Neural cell (in vitro differentiated cells): ENCODE measurements around the gene SETMAR. TPM values are rescaled to one million over a fixed set of nuclear protein-coding genes. Genes with fewer than 3 reads are reported as not detected.

Experiments
- H2AFZ ChIP-seq: fragments of 200-600, 300-800 bp; sonication (generic), shearing (Covaris generic); 2 replicates; pipeline ENCODE4 v1.6.0; 2014; ENCODE audit warnings: low read depth, mild to moderate bottlenecking, antibody characterized with exemption, low read length, moderate library complexity
- H3F3A ChIP-seq: fragments of 200-600 bp; shearing (Covaris generic); 2 replicates; pipeline ENCODE4 v1.6.1; 2016; ENCODE audit warnings: mild to moderate bottlenecking, moderate library complexity, mixed read lengths, antibody characterized with exemption, low read length; ENCODE audit not compliant: insufficient read depth, poor library complexity, severe bottlenecking
- H3K27ac ChIP-seq: fragments of 200-600, 300-800 bp; sonication (generic), shearing (Covaris generic); 2 replicates; pipeline ENCODE4 v1.5.1; 2014; ENCODE audit warnings: mild to moderate bottlenecking, low read length, moderate library complexity
- H3K27me3 ChIP-seq: fragments of 300-800, 200-600 bp; sonication (generic), shearing (Covaris generic); 2 replicates; pipeline ENCODE4 v1.6.0; 2014; ENCODE audit warnings: mild to moderate bottlenecking, low read depth, low read length, moderate library complexity; ENCODE audit not compliant: insufficient read depth
- H3K36me3 ChIP-seq: fragments of 300-800, 200-600 bp; sonication (generic), shearing (Covaris generic); 2 replicates; pipeline ENCODE4 v1.5.1; 2014; ENCODE audit warnings: mild to moderate bottlenecking, antibody characterized with exemption, low read length, moderate library complexity; ENCODE audit not compliant: insufficient read depth
- H3K4me2 ChIP-seq: fragments of 300-800, 200-600 bp; sonication (generic), shearing (Covaris generic); 2 replicates; pipeline ENCODE4 v1.6.0; 2014; ENCODE audit warnings: mild to moderate bottlenecking, low read length
- H3K4me3 ChIP-seq: fragments of 300-800, 200-600 bp; sonication (generic), shearing (Covaris generic); 2 replicates; pipeline ENCODE4 v1.5.1; 2014; ENCODE audit warnings: mild to moderate bottlenecking, low read length, moderate library complexity
- H3K79me2 ChIP-seq: fragments of 200-600 bp; shearing (Covaris generic); replicated peaks from 2 replicates; pipeline ENCODE4 v1.6.0; 2014; ENCODE audit warnings: mild to moderate bottlenecking, low read length, moderate library complexity; ENCODE audit not compliant: insufficient read depth
- H3K9ac ChIP-seq: fragments of 300-800, 200-600 bp; sonication (generic), shearing (Covaris generic); 2 replicates; pipeline ENCODE4 v1.6.1; 2016; ENCODE audit warnings: mild to moderate bottlenecking, low read length, mixed read lengths
- H3K9me2 ChIP-seq: fragments of 200-600 bp; shearing (Covaris generic); 2 replicates; pipeline ENCODE4 v1.6.1; 2016; ENCODE audit warnings: mild to moderate bottlenecking, low read length, mixed read lengths; ENCODE audit not compliant: insufficient read depth
- H3K9me3 ChIP-seq: fragments of 200-600, 300-800 bp; sonication (generic), shearing (Covaris generic); 2 replicates; pipeline ENCODE4 v1.6.1; 2016; ENCODE audit warnings: mild to moderate bottlenecking, mixed run types, low read length, moderate library complexity, mixed read lengths
- H4K20me1 ChIP-seq: fragments of 200-600 bp; shearing (Covaris generic); 2 replicates; pipeline ENCODE4 v1.6.1; 2016; ENCODE audit warnings: mild to moderate bottlenecking, mixed run types; ENCODE audit not compliant: insufficient read depth
- EP300 ChIP-seq: fragments of 450-650 bp; conservative IDR thresholded peaks from 2 replicates; pipeline ENCODE4 v1.6.1; 2014; ENCODE audit warnings: antibody characterized with exemption, mild to moderate bottlenecking, moderate library complexity; ENCODE audit not compliant: poor library complexity, severe bottlenecking
- EZH2 ChIP-seq: fragments of 200-600, 300-800 bp; shearing (Covaris generic), sonication (generic); IDR thresholded peaks from 2 replicates; pipeline ENCODE4 v1.6.1; 2014; ENCODE audit warnings: antibody characterized with exemption, low read length, borderline replicate concordance, mild to moderate bottlenecking; ENCODE audit not compliant: insufficient read depth, poor library complexity, severe bottlenecking
- MXI1 ChIP-seq: fragments of 450-650 bp; conservative IDR thresholded peaks from 2 replicates; pipeline ENCODE4 v1.6.1; 2014; ENCODE audit warnings: antibody characterized with exemption, mild to moderate bottlenecking; ENCODE audit not compliant: poor library complexity, severe bottlenecking
- POLR2AphosphoS5 ChIP-seq: IDR thresholded peaks from 2 replicates; pipeline ENCODE4 v1.6.1; 2012
- RAD21 ChIP-seq: fragments of 450-650 bp; conservative IDR thresholded peaks from 2 replicates; pipeline ENCODE4 v1.6.1; 2014; ENCODE audit warnings: antibody characterized with exemption, mild to moderate bottlenecking, moderate library complexity
- SMC3 ChIP-seq: fragments of 450-650 bp; conservative IDR thresholded peaks from 2 replicates; pipeline ENCODE4 v1.6.1; 2014; ENCODE audit warnings: antibody characterized with exemption, mild to moderate bottlenecking, moderate library complexity; ENCODE audit not compliant: poor library complexity
- TAF1 ChIP-seq: IDR thresholded peaks from 2 replicates; pipeline ENCODE4 v1.6.1; 2012; ENCODE audit warnings: low read depth
- polyA plus RNA-seq: library from polyadenylated mRNA; depleted of rRNA; stranded (reverse); fragments of >200 nt; gene quantifications from 2 replicates; pipeline ENCODE4 v1.2.3, GENCODE V29; 2014
- TF ChIP-seq, protein P1 (sequence below): fragments of 450-650 bp; IDR thresholded peaks from 2 replicates; pipeline ENCODE4 v1.5.1; 2014; ENCODE audit warnings: antibody characterized with exemption, mild to moderate bottlenecking, moderate library complexity; ENCODE audit not compliant: poor library complexity, severe bottlenecking
- TF ChIP-seq, protein P2 (sequence below): IDR thresholded peaks from 2 replicates; pipeline ENCODE4 v1.6.1; 2012; ENCODE audit warnings: borderline replicate concordance

SETMAR gene
- polyA plus RNA-seq, 1 donor from 2014 or later = 41.3 TPM

DNA sequence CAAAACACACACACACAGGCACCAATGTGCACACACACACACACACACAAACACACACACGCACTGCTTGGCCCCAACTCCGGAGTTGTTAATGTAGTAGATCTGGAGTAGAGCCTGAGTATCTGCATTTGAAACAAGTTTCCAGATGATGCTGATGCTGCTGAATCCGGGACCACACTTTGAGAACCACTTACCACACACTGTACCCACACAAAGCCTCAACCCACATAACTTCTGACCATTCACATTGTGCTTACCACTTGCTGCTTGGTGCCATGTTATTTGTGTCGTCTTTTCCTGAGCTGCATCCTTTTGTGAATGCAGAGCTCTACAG lies 36.9 kb downstream of the SETMAR start:
- Histone ChIP-seq H3K9me2 (no peaks in the 10 kb centered on the region), H2AFZ (no peak overlapping the region), H4K20me1 (no peaks in the 10 kb centered on the region), H3K4me3 (no peak overlapping the region), H3K9me3 (no peaks in the 10 kb centered on the region), H3K4me2 (no peak overlapping the region), H3K27me3 (no peaks in the 10 kb centered on the region), H3K27ac (no peak overlapping the region), H3K36me3 (no peaks in the 10 kb centered on the region), H3F3A (no peaks in the 10 kb centered on the region), H3K79me2 (no peaks in the 10 kb centered on the region), H3K9ac (no peak overlapping the region)
- TF ChIP-seq SMC3 (no peak), RAD21 (no peak), MXI1 (no peak), TAF1 (no peak), EP300 (no peak), EZH2 (no peak), POLR2AphosphoS5 (no peak)
- TF ChIP-seq, protein P1, sequence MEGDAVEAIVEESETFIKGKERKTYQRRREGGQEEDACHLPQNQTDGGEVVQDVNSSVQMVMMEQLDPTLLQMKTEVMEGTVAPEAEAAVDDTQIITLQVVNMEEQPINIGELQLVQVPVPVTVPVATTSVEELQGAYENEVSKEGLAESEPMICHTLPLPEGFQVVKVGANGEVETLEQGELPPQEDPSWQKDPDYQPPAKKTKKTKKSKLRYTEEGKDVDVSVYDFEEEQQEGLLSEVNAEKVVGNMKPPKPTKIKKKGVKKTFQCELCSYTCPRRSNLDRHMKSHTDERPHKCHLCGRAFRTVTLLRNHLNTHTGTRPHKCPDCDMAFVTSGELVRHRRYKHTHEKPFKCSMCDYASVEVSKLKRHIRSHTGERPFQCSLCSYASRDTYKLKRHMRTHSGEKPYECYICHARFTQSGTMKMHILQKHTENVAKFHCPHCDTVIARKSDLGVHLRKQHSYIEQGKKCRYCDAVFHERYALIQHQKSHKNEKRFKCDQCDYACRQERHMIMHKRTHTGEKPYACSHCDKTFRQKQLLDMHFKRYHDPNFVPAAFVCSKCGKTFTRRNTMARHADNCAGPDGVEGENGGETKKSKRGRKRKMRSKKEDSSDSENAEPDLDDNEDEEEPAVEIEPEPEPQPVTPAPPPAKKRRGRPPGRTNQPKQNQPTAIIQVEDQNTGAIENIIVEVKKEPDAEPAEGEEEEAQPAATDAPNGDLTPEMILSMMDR = no peak
- TF ChIP-seq, protein P2, sequence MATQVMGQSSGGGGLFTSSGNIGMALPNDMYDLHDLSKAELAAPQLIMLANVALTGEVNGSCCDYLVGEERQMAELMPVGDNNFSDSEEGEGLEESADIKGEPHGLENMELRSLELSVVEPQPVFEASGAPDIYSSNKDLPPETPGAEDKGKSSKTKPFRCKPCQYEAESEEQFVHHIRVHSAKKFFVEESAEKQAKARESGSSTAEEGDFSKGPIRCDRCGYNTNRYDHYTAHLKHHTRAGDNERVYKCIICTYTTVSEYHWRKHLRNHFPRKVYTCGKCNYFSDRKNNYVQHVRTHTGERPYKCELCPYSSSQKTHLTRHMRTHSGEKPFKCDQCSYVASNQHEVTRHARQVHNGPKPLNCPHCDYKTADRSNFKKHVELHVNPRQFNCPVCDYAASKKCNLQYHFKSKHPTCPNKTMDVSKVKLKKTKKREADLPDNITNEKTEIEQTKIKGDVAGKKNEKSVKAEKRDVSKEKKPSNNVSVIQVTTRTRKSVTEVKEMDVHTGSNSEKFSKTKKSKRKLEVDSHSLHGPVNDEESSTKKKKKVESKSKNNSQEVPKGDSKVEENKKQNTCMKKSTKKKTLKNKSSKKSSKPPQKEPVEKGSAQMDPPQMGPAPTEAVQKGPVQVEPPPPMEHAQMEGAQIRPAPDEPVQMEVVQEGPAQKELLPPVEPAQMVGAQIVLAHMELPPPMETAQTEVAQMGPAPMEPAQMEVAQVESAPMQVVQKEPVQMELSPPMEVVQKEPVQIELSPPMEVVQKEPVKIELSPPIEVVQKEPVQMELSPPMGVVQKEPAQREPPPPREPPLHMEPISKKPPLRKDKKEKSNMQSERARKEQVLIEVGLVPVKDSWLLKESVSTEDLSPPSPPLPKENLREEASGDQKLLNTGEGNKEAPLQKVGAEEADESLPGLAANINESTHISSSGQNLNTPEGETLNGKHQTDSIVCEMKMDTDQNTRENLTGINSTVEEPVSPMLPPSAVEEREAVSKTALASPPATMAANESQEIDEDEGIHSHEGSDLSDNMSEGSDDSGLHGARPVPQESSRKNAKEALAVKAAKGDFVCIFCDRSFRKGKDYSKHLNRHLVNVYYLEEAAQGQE = no peak

DNA sequence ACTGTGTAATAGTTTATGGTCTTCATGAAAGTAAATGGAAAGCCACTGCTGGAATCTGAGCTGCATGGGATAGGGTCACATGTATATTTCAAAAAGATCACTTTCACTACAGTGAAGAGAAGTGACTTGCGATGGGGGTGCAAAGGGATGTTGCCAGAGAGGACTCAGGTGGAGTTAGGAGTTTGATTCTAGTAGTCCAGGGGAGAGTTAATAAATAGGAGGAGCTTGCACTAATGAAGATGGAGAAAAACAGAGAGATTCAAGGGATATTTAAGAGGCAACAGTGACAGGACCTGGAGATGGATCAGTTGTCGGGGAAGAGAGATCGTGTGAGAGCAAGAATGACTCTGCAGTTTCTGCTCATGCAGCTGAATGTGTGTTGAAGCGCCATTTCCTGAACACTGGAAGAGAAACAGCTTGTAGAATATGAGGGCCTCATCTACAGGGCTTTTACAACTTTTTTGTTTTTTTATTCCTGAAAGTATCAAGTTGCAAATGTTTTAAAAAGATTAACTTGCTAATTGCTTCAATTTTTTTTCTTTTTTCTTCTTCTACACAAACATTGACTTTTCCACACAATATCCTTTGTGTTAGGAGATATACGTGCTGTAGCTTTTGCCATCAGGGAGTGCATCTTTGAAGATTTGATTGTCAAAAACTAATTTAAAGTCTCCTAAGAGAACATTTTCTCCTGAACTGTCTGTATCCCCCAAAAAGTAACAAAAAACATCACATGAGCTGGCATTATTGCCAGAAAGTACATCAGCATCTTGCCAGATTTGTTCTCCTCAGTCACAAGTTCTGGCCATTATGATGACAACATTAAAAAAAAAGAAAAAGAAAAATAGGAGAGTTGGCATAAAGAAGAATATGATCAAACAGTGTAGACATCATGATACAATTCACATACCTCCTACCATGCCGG lies 37.5 kb downstream of the SETMAR start:
- TF ChIP-seq MXI1 = no peak
- no peak for TF ChIP-seq EP300
- TF ChIP-seq RAD21 = no peak
- TF ChIP-seq EZH2 = no peak
- TF ChIP-seq SMC3 = no peak
- TF ChIP-seq, protein P2 = no peak
- Histone ChIP-seq H3K36me3 (no peaks in the 10 kb centered on the region), H3K4me3 (no peak overlapping the region), H3K9me3 (no peaks in the 10 kb centered on the region), H3K27me3 (no peaks in the 10 kb centered on the region), H3K79me2 (no peaks in the 10 kb centered on the region), H3K9ac (no peak overlapping the region), H3K4me2 (no peak overlapping the region), H3F3A (no peaks in the 10 kb centered on the region), H3K27ac (no peak overlapping the region), H4K20me1 (no peaks in the 10 kb centered on the region), H3K9me2 (no peaks in the 10 kb centered on the region), H2AFZ (no peak overlapping the region)
